HL-60 (cell line): ENCODE results near the gene ANKRD30A.
"Not testable (repeated sequence)": the region's sequence is repeated elsewhere in the genome, so short reads cannot be mapped to it uniquely, and the experiment has no call there.

Experiments used
- DNase-seq, 2 experiments: peaks; one replicate each; pipeline ENCODE4 v3.0.0-alpha.2; 2010 to 2020; ENCODE audit warnings: low read depth in 1 of 2, low spot score in 1 of 2
- H3K27ac ChIP-seq: fragments of 250-450 bp; sonication (Bioruptor Pico); replicated peaks from 2 replicates; pipeline ENCODE4 v1.5.1; 2020; ENCODE audit warnings: mild to moderate bottlenecking, moderate library complexity
- H3K27me3 ChIP-seq: fragments of 250-450 bp; sonication (Bioruptor Pico); 2 replicates; pipeline ENCODE4 v1.5.1; 2021; ENCODE audit warnings: mild to moderate bottlenecking, moderate library complexity; ENCODE audit not compliant: insufficient read depth, poor library complexity, severe bottlenecking
- H3K4me3 ChIP-seq: replicated peaks from 2 replicates; pipeline ENCODE4 v1.5.1; 2011; ENCODE audit warnings: mild to moderate bottlenecking, control low read depth, low read length; ENCODE audit not compliant: insufficient read depth
- GABPA ChIP-seq: IDR thresholded peaks from 2 replicates; pipeline ENCODE4 v1.6.1; 2012; ENCODE audit warnings: low read depth
- POLR2AphosphoS5 ChIP-seq: IDR thresholded peaks from 2 replicates; pipeline ENCODE4 v1.6.1; 2012; ENCODE audit warnings: low read depth
- SPI1 ChIP-seq: IDR thresholded peaks from 2 replicates; pipeline ENCODE4 v1.6.1; 2012; ENCODE audit warnings: low read depth, mild to moderate bottlenecking, borderline replicate concordance
- TF ChIP-seq, protein P1 (sequence below): IDR thresholded peaks from one replicate; pipeline ENCODE4 v1.5.1; 2011; ENCODE audit warnings: low read length, control low read depth, inconsistent platforms; ENCODE audit not compliant: insufficient read depth
- TF ChIP-seq, protein P2 (sequence below): IDR thresholded peaks from 2 replicates; pipeline ENCODE4 v1.6.1; 2012; ENCODE audit warnings: low read depth; ENCODE audit not compliant: insufficient replicate concordance

Gene ANKRD30A

DNA sequence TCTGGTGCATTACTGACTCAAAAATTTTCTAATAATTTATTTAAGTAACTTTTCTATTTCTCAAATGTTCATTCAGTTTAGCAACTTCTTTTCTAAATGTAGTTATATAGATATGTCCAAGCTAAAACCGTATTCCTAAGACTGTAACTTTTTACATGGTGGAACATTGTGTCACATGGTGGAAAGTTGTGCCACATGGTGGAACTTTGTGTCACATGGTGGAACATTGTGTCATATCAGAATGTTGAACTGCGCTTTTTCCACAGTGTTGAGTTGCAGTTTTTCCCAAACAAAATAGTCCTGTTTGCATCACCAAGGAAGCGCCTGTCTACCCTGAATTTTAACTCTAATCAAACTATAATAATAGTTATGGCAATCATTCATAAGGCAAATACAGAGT, 109.3 kb downstream of the ANKRD30A start:
- H3K27me3 ChIP-seq, result no peaks in the 10 kb centered on the region
- TF ChIP-seq, protein P1, sequence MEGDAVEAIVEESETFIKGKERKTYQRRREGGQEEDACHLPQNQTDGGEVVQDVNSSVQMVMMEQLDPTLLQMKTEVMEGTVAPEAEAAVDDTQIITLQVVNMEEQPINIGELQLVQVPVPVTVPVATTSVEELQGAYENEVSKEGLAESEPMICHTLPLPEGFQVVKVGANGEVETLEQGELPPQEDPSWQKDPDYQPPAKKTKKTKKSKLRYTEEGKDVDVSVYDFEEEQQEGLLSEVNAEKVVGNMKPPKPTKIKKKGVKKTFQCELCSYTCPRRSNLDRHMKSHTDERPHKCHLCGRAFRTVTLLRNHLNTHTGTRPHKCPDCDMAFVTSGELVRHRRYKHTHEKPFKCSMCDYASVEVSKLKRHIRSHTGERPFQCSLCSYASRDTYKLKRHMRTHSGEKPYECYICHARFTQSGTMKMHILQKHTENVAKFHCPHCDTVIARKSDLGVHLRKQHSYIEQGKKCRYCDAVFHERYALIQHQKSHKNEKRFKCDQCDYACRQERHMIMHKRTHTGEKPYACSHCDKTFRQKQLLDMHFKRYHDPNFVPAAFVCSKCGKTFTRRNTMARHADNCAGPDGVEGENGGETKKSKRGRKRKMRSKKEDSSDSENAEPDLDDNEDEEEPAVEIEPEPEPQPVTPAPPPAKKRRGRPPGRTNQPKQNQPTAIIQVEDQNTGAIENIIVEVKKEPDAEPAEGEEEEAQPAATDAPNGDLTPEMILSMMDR, result no peak
- TF ChIP-seq, protein P2, sequence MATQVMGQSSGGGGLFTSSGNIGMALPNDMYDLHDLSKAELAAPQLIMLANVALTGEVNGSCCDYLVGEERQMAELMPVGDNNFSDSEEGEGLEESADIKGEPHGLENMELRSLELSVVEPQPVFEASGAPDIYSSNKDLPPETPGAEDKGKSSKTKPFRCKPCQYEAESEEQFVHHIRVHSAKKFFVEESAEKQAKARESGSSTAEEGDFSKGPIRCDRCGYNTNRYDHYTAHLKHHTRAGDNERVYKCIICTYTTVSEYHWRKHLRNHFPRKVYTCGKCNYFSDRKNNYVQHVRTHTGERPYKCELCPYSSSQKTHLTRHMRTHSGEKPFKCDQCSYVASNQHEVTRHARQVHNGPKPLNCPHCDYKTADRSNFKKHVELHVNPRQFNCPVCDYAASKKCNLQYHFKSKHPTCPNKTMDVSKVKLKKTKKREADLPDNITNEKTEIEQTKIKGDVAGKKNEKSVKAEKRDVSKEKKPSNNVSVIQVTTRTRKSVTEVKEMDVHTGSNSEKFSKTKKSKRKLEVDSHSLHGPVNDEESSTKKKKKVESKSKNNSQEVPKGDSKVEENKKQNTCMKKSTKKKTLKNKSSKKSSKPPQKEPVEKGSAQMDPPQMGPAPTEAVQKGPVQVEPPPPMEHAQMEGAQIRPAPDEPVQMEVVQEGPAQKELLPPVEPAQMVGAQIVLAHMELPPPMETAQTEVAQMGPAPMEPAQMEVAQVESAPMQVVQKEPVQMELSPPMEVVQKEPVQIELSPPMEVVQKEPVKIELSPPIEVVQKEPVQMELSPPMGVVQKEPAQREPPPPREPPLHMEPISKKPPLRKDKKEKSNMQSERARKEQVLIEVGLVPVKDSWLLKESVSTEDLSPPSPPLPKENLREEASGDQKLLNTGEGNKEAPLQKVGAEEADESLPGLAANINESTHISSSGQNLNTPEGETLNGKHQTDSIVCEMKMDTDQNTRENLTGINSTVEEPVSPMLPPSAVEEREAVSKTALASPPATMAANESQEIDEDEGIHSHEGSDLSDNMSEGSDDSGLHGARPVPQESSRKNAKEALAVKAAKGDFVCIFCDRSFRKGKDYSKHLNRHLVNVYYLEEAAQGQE, result no peak
- TF ChIP-seq POLR2AphosphoS5 (no peak), SPI1 (no peak), GABPA (no peak)
- no peak overlapping the region for H3K27ac ChIP-seq
- DNase-seq, result no peak
- no peak overlapping the region for H3K4me3 ChIP-seq

DNA sequence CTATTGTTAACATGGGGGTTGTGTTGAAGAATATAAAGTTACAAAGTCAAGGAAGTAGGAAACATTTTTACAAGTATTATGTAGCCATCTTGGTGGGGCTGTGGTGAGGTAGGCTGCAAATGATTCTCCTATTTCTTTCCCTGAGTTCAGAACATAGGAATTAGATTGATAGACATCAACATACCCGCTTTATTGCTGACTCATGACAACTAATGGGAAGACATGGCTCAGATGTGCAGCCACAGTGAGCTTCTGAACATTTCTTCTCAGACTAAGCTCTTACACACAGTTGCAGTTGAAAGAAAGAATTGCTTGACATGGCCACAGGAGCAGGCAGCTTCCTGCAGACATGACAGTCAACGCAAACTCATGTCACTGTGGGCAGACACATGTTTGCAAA, 110.7 kb downstream of the ANKRD30A start:
- DNase-seq, result no peak
- H3K4me3 ChIP-seq, result no peak overlapping the region
- TF ChIP-seq POLR2AphosphoS5 (no peak), GABPA (no peak), SPI1 (no peak)
- TF ChIP-seq, protein P2, result no peak
- TF ChIP-seq, protein P1, result no peak
- no peaks in the 10 kb centered on the region for H3K27me3 ChIP-seq
- H3K27ac ChIP-seq, result no peak overlapping the region

DNA sequence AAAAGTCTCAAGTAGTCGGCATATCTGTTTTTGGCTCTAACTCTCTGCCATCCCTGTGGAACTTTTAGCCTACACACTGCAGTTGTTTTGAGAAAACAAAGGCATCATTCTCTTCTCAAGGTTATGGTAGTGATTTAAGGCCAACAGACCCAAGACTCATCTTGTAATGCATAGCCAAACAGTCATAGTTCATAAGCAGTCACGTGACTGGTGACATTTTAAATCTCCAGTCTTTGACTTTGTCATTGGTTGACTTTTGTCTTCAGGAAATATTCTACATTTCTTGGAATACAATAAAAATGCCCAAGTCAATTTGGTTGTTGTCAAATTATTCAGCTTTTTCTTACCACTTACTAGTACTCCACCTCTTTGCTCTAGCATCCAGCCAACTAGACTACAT, 114.8 kb downstream of the ANKRD30A start:
- H3K4me3 ChIP-seq, result no peak overlapping the region
- DNase-seq, result no peak
- H3K27me3 ChIP-seq, result no peaks in the 10 kb centered on the region
- H3K27ac ChIP-seq, result no peak overlapping the region
- no peak for TF ChIP-seq GABPA
- TF ChIP-seq, protein P2, result no peak

DNA sequence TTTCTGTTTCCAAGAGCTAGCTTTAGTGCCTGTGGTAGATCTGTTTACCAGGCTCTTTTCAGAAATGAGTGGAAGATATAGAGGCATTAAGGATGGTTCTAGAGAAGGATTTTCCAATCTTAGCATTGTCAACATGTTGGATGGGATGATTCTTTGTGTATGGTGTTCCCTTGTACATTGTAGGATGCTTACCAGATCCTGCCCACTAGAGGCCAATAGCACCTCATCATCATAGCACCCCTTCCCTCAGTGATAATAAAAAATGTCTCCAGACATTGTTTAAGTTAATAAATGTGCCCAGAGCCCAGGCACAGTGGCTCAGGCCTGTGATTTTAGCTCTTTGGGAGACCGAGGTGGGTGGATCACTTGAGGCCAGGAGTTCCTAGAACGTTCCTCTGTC, 121.2 kb downstream of the ANKRD30A start:
- Histone ChIP-seq H3K27ac (no peak overlapping the region), H3K27me3 (no peaks in the 10 kb centered on the region), H3K4me3 (no peak overlapping the region)
- TF ChIP-seq, protein P1, result no peak
- TF ChIP-seq GABPA, result no peak
- no peak for TF ChIP-seq SPI1
- DNase-seq, result no peak

DNA sequence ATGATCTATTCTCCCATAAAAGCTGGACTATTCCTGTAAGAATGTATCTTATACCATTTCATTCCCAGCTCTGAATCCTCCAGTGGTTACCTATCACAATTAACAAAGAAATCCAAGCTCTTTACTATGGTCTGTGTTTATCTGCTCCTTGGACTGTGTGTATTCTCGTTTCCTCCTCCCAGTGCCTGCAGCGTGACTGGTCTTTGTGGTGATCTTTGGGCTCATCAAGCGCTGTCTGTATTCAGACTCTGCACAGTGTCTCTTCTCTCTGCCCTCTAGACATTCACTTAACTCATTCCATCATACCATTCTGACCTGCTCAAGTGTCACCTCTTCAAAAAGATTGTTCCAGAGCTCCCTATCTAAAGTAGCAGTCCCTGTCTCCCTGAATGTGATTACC, 130.4 kb downstream of the ANKRD30A start:
- H3K27ac ChIP-seq, H3K4me3 ChIP-seq, H3K27me3 ChIP-seq, DNase-seq: not testable (repeated sequence)
